Measurements from ENCODE around the gene KIFC1.

DNA sequence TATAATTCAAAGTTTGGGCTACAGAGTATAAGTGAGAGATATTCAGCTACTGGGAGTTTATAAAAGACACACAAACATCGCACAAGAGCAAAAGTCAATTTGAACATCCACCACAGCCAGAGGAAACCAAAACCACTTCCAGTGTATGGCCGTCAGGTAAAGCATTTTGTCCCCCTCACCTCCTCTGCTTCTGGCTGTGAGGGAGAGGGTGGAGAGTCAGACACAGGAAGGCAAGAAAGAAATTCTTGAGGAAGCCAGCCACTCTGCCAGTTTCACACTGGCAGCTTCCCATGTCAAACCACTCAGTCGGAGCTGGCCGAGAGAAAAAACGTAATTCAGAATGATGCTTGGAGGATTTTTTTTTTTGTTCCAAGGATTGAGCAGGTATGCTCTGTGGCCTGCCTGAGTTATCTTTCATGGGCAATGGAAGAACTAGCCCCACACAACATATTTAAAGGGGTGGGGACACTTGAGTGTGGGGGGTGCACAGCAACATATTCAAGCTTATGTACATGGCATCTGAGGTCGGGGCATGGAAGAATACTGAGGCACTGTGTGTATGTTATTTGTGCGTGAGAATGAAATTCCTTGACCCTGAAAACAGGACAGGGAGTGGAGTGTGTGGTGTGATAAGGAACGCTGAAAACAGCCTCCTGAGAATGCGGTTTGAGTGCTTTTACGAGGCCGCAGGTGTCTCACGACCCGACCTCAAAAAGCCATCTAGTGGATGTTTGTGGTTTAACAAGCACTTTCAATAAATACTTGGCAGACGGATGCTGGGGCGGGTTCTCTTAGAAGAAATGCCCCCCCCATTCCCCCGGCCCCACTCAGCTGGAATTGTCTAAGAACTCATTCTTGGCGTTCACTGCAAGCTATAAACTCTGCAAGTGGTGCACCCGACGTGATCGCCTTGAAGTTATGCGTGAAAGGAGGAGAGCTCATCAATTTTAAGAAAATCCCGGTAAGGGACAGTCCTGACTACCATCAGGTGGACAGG is 46.6 kb upstream of the KIFC1 start:
- TF ChIP-seq POLR2A (IDR thresholded peaks at IDR 0.05) (no peak), POLR2AphosphoS5 (IDR thresholded peaks at IDR 0.05) (peak in 2 of 3 donors; percentile 10 to 14)
- TF ChIP-seq, protein P1, sequence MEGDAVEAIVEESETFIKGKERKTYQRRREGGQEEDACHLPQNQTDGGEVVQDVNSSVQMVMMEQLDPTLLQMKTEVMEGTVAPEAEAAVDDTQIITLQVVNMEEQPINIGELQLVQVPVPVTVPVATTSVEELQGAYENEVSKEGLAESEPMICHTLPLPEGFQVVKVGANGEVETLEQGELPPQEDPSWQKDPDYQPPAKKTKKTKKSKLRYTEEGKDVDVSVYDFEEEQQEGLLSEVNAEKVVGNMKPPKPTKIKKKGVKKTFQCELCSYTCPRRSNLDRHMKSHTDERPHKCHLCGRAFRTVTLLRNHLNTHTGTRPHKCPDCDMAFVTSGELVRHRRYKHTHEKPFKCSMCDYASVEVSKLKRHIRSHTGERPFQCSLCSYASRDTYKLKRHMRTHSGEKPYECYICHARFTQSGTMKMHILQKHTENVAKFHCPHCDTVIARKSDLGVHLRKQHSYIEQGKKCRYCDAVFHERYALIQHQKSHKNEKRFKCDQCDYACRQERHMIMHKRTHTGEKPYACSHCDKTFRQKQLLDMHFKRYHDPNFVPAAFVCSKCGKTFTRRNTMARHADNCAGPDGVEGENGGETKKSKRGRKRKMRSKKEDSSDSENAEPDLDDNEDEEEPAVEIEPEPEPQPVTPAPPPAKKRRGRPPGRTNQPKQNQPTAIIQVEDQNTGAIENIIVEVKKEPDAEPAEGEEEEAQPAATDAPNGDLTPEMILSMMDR (IDR thresholded peaks at IDR 0.05), result peak in 5 of 7 experiments; percentile 37 to 60 (median 57)

Data from stomach (tissue), 4 donors.